MG63 (cell line): ENCODE data around the gene PELI2. TPM values are rescaled to one million over a fixed set of nuclear protein-coding genes. Genes with fewer than 3 reads are reported as not detected.
"Not testable (repeated sequence)": the region's sequence is repeated elsewhere in the genome, so short reads cannot be mapped to it uniquely, and the experiment has no call there.

Experiments used
- DNase-seq: peaks from one replicate; pipeline ENCODE4 v3.0.0-alpha.2; 2020
- H3K27me3 ChIP-seq: fragments of 250-450 bp; sonication (Bioruptor Pico); 2 replicates; pipeline ENCODE4 v1.5.1; 2020; ENCODE audit warnings: mild to moderate bottlenecking, moderate library complexity
- H3K36me3 ChIP-seq: fragments of 250-450 bp; sonication (Bioruptor Pico); 2 replicates; pipeline ENCODE4 v1.5.1; 2020; ENCODE audit warnings: mild to moderate bottlenecking, moderate library complexity
- H3K4me3 ChIP-seq: fragments of 250-450 bp; sonication (Bioruptor Pico); 2 replicates; pipeline ENCODE4 v1.5.1; 2020; ENCODE audit warnings: mild to moderate bottlenecking, moderate library complexity
- H3K9me3 ChIP-seq: fragments of 250-450 bp; sonication (Bioruptor Pico); 2 replicates; pipeline ENCODE4 v1.5.1; 2020; ENCODE audit warnings: mild to moderate bottlenecking, moderate library complexity
- total RNA-seq: library from RNA; depleted of rRNA; stranded (reverse); fragments of >200 nt; shearing (Covaris generic); gene quantifications from 2 replicates; pipeline ENCODE4 v1.2.3, GENCODE V29; 2014; ENCODE audit warnings: low replicate concordance

The PELI2 gene
- total RNA-seq, 1 experiment from 2014 or later, result 0.69 TPM

DNA sequence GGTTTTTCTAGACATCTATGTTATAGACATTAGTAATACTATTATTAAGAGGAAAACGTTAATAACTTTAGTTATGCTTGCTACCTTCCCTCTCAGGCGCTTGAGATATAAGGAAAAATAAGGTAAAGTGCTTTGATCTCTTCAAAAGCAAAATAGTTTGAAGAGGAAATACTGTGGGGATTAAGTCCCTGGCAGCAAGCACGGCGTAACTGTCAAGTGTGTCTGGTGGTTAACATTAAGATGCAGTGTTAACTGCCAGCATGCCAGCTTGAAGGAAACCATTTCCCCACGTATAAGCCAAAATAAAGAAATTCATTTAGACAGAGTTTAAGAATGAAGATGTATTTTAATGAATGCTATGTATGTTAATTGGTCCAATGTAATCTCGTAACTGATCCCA is 31.8 kb downstream of the PELI2 start:
- Histone ChIP-seq H3K36me3 (no peaks in the 10 kb centered on the region), H3K4me3 (no peak overlapping the region), H3K27me3 (no peaks in the 10 kb centered on the region), H3K9me3 (no peaks in the 10 kb centered on the region)
- no peak for DNase-seq

DNA sequence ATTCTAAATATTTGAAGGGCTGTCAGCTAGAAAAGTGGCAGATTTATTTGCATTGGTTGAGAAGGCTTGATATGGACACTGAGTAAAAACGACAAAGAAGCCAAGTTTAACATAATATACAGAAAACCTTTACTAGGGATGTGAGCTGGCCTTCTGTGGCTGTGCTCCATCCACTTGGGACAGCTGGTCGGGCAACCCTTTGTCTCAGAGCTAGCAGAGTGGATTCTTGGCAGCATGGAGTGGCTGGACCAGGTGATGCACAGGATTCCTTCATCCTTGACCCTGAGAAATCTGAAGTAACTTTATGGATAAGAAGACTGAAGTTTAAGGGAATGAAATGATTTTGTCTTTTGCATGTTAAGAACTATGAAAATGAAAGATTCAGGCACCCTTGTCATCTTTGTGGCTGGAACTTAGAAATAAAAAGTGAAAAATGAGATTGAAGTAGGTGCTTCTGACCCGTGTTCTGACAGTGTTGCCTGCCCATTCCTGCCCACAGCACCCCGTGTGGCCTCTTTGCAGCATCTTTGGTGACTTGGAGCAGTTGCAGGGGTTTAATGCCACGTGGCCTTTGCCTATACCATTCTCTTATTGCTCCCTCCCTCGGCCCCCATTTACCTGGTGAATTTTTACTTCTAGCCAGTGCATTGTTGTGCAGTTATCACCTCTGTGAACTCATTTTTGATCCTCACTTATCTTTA is 32.6 kb downstream of the PELI2 start:
- H3K27me3 ChIP-seq, result no peaks in the 10 kb centered on the region
- H3K4me3 ChIP-seq, result no peak overlapping the region

GRCh38 chr14:56152221-56152620 is 34.0 kb downstream of the PELI2 start:
- Histone ChIP-seq H3K4me3 (no peak overlapping the region), H3K9me3 (no peaks in the 10 kb centered on the region), H3K36me3 (no peaks in the 10 kb centered on the region), H3K27me3 (no peaks in the 10 kb centered on the region)
- no peak for DNase-seq

More for the DNA sequence above, 32.6 kb downstream of the PELI2 start:
- H3K9me3 ChIP-seq, result no peaks in the 10 kb centered on the region
- no peak for DNase-seq
- H3K36me3 ChIP-seq, result no peaks in the 10 kb centered on the region

- no peaks in the 10 kb centered on the region for H3K9me3 ChIP-seq
- DNase-seq, result no peak
- no peaks in the 10 kb centered on the region for H3K36me3 ChIP-seq
- no peaks in the 10 kb centered on the region for H3K27me3 ChIP-seq
- H3K4me3 ChIP-seq, result no peak overlapping the region
These were observed 35.1 kb downstream of the PELI2 start for GRCh38 chr14:56153267-56153666.

DNA sequence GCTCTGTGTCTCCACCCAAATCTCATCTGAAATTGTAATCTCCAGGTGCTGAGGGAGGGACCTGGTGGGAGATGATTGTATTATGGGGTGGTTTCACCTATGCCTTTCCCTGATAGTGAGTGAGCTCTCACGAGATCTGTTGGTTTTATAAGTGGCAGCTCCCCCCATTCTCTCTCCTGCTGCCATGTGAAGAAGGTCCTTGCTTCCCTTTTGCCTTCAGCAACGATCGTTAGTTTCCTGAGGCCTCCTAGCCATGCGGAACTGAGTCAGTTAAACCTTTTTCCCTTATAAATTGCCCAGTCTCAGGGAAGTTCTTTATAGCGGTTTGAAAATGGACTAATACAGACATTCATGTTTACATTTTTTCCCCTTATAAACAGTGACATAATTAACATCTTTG is 36.1 kb downstream of the PELI2 start:
- no peak for DNase-seq
- no peaks in the 10 kb centered on the region for H3K36me3 ChIP-seq
- no peaks in the 10 kb centered on the region for H3K27me3 ChIP-seq
- no peaks in the 10 kb centered on the region for H3K9me3 ChIP-seq
- no peak overlapping the region for H3K4me3 ChIP-seq

DNA sequence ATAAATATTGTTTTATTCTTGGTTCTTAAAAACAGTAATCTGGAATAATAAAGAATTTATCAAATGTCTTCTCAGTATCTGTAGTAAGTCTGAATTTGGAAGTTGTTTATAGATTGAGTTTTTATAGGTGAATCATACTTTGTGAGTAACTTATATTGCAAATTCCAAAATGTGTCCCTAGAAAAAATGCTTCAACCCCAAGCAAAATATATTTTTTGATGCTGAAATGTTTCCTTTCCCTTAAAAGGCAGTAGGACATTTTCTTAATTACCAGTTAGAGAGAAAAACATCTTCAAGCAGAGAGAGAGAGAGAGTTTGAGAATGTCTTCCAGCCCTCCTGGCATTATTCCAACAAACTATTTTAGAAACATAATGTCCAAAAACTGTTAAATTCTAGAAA is 37.9 kb downstream of the PELI2 start:
- Histone ChIP-seq H3K27me3 (no peaks in the 10 kb centered on the region), H3K9me3 (no peaks in the 10 kb centered on the region), H3K4me3 (no peak overlapping the region), H3K36me3 (no peaks in the 10 kb centered on the region)
- no peak for DNase-seq

DNA sequence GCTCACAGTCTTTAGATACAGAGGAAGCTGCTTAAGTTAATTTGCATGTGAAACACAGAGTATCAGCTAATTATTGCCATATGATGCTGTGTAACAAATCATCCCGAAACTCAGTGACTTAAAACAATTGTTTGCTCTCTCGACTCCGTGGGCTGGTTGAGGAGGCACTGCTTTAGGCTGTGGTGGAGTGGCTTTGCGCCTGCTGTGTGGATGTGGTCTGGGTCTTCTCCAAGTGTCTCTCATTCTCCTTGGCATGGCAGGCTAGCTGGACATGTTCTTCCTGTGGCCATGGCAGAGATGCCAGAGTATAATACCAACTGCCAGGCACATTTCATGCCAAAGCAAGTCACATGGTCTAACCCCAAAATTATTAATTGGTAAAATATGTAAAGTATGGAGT is 40.9 kb downstream of the PELI2 start:
- DNase-seq, result peak; percentile 64
- peaks cover under 1% of the 10 kb centered on the region for H3K9me3 ChIP-seq
- no peak overlapping the region for H3K4me3 ChIP-seq
- H3K27me3 ChIP-seq, result no peaks in the 10 kb centered on the region
- H3K36me3 ChIP-seq, result no peaks in the 10 kb centered on the region

DNA sequence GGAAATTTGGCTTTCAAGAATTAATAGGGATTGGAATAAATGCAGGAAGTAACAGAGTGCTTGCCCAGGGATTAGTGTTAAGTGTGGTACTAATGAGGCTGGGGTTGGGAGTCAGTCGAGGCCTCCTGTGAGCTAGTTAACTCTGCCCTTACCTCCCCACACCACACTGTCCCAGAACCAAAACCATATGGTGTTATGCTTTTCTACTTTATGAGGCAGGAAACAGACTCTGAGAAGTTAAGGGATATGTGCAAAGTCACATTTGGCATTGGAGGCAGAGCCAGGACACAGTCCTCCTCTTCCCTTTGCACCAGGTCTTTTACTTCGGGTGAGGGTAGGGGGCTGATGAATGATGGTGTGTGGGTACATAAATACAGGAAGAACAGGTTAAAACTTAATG is 41.9 kb downstream of the PELI2 start:
- peaks cover 2% of the 10 kb centered on the region for H3K9me3 ChIP-seq
- no peaks in the 10 kb centered on the region for H3K36me3 ChIP-seq
- no peak for DNase-seq
- no peaks in the 10 kb centered on the region for H3K27me3 ChIP-seq
- no peak overlapping the region for H3K4me3 ChIP-seq

DNA sequence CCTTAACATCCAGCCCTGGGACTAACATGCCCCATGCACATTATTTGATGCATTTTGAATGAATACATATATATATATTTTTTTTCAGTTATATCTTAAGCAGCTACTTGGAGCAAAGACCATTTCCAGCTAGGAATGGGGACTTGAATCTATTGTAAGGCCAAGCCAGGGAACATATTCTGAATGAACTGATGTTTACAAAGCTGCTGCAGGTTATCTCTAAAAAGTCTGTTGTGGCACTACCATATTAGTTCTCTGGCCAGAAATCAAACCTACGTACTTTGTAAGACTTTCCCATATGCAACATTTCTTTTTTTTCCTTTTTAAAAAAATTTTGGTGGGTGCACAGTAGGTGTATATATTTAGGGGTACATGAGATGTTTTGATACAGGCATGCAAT is 43.4 kb downstream of the PELI2 start:
- Histone ChIP-seq H3K36me3 (no peaks in the 10 kb centered on the region), H3K4me3 (no peak overlapping the region), H3K9me3 (peaks cover 2% of the 10 kb centered on the region), H3K27me3 (no peaks in the 10 kb centered on the region)
- DNase-seq, result no peak

GRCh38 chr14:56162476-56162875 is 44.3 kb downstream of the PELI2 start:
- no peaks in the 10 kb centered on the region for H3K36me3 ChIP-seq
- DNase-seq, result no peak
- H3K4me3 ChIP-seq, result no peak overlapping the region
- no peaks in the 10 kb centered on the region for H3K27me3 ChIP-seq
- H3K9me3 ChIP-seq, result peaks cover 2% of the 10 kb centered on the region

GRCh38 chr14:56166579-56166978 is 48.4 kb downstream of the PELI2 start:
- H3K4me3 ChIP-seq, DNase-seq, H3K27me3 ChIP-seq: not testable (repeated sequence)

DNA sequence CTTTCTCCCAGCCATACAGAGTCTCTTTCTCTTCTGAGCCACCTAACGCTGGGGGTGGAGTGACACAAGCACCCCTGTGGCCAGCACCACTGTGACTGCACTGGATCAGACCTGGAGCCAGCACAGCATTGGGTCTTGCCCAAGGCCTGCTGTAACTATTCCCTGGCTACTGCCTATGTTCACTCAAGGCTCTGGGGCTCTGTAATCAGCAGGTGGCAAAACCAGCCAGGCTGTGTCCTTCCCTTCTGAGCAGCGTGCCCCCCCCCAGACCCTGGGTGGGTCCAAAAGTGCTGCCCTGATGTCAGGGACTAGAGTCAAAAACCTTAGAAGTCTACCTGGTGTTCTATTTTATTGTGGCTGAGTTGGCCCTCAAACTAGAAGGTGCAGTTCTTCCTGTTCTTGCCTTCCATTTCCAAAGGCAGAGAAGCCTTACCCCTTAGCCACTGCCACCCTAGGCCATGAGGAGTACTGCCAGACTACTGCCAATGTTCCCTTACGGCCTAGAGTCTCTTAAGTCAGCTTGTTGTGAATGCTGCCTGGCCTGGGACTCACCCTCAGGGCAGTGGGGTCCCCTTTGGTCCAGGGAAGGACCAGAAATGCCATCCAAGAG is 49.9 kb downstream of the PELI2 start:
- H3K27me3 ChIP-seq, result no peaks in the 10 kb centered on the region
- DNase-seq, result no peak
- no peak overlapping the region for H3K4me3 ChIP-seq
- no peaks in the 10 kb centered on the region for H3K36me3 ChIP-seq
- H3K9me3 ChIP-seq, result peaks cover 2% of the 10 kb centered on the region

More at GRCh38 chr14:56166579-56166978, 48.4 kb downstream of the PELI2 start:
- H3K9me3 ChIP-seq, H3K36me3 ChIP-seq: not testable (repeated sequence)

DNA sequence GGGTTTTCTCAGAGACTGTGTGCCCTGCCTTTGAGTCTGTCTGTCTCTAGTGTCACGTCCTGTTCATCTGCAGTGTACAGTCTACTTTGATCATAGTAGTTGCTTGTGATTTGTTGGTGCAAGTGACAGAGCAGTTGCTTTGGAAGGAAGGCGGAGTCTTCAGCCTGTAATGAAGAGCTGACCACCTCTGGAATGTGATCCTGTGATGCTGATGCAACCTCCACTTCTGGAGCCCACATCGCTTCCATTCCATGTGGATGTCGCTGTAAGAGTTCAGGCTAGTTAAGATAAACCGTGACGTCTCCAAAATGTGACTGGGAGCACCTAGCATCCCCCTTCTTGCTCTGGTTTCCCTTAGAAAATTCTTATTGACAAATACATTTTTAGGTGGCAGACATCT is 51.8 kb downstream of the PELI2 start:
- Histone ChIP-seq H3K9me3 (no peaks in the 10 kb centered on the region; the same call in 1 of the 2 replicates), H3K36me3 (no peaks in the 10 kb centered on the region), H3K4me3 (no peak overlapping the region), H3K27me3 (no peaks in the 10 kb centered on the region)
- no peak for DNase-seq

GRCh38 chr14:56170877-56171422 is 52.7 kb downstream of the PELI2 start:
- H3K36me3 ChIP-seq, result no peaks in the 10 kb centered on the region
- DNase-seq, result no peak
- no peaks in the 10 kb centered on the region for H3K27me3 ChIP-seq
- no peaks in the 10 kb centered on the region; the same call in 1 of the 2 replicates for H3K9me3 ChIP-seq
- H3K4me3 ChIP-seq, result no peak overlapping the region

GRCh38 chr14:56172074-56172473 is 53.9 kb downstream of the PELI2 start:
- H3K4me3 ChIP-seq, result no peak overlapping the region
- no peaks in the 10 kb centered on the region for H3K36me3 ChIP-seq
- H3K9me3 ChIP-seq, result no peaks in the 10 kb centered on the region
- no peak for DNase-seq
- no peaks in the 10 kb centered on the region for H3K27me3 ChIP-seq

- no peaks in the 10 kb centered on the region for H3K9me3 ChIP-seq
- H3K36me3 ChIP-seq, result no peaks in the 10 kb centered on the region
- no peak overlapping the region for H3K4me3 ChIP-seq
- no peak for DNase-seq
- H3K27me3 ChIP-seq, result no peaks in the 10 kb centered on the region
These were observed 54.4 kb downstream of the PELI2 start for GRCh38 chr14:56172571-56172971.

DNA sequence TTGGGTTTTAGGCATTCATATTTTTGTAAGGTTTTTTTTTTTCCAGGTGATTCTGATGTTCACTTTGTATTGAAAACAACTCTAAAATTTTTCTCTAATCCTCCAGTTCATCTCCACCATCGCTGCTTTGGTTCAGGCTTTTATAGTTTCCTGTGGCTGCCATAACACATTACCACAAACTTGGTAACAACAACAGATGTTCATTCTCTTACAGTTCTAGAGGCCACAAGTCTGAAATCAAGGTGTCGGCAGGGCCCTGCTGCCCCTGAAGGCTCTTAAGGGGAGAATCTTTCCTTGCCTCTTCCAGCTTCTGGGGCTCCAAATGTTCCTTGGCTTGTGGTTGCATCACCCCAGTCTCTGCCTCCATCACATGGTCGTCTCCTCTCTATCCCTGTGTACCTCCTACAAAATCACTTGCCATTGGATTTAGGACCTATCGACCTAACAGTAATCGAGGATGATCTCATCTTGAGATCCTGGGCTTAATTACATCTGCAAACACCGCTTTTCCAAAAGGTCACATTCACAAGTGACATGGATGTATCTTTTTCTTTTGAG is 55.2 kb downstream of the PELI2 start:
- no peak for DNase-seq
- H3K9me3 ChIP-seq, result no peaks in the 10 kb centered on the region
- H3K4me3 ChIP-seq, result no peak overlapping the region
- no peaks in the 10 kb centered on the region for H3K27me3 ChIP-seq
- H3K36me3 ChIP-seq, result no peaks in the 10 kb centered on the region

DNA sequence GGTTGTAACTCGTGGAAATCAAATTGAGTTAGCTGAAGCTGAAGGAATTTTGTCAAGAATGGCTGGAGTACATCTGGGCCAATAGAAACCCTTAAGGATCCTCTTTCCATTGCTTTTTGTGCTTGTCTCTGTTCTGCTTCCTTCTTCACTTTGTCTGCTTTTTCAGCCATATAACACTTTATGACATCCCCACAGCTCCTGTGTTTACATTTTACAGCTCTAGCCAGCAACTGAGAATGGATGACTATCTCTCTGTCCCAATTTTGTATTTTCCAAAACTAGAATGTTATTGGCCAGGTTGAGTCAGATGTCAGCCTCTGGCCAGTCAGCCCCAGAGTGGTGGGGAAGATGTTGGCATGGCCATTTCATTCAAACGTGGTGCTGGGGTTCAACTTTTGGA is 57.6 kb downstream of the PELI2 start:
- DNase-seq, result no peak
- no peak overlapping the region for H3K4me3 ChIP-seq
- no peaks in the 10 kb centered on the region for H3K27me3 ChIP-seq
- H3K36me3 ChIP-seq, result no peaks in the 10 kb centered on the region
- no peaks in the 10 kb centered on the region for H3K9me3 ChIP-seq
